HL-60 (cell line): ENCODE results near the gene SLC39A9.

Experiments
- GABPA ChIP-seq: IDR thresholded peaks from 2 replicates; pipeline ENCODE4 v1.6.1; 2012; ENCODE audit warnings: low read depth
- POLR2AphosphoS5 ChIP-seq: IDR thresholded peaks from 2 replicates; pipeline ENCODE4 v1.6.1; 2012; ENCODE audit warnings: low read depth
- SPI1 ChIP-seq: IDR thresholded peaks from 2 replicates; pipeline ENCODE4 v1.6.1; 2012; ENCODE audit warnings: low read depth, mild to moderate bottlenecking, borderline replicate concordance
- TF ChIP-seq, protein P1 (sequence below): IDR thresholded peaks from one replicate; pipeline ENCODE4 v1.5.1; 2011; ENCODE audit warnings: low read length, control low read depth, inconsistent platforms; ENCODE audit not compliant: insufficient read depth

DNA sequence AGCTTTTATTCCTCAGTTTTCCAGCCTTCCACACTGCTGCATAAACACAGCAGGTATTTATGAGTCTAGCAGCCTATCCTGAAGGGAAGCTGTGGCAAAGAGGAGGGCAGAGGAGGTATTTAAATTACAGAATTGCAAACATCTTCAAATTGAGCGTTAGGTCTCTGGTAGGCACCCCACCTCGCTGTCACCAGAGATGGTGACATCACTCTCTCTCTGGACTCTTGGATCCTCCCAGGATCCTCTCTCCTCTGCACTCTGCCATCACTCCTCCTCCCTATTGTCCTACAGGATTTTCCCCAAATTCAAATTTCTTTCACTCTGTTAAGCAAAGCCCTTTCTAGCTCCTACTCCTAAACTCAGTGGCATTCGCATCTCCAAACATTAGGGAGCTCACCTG is 92.7 kb downstream of the SLC39A9 start:
- TF ChIP-seq GABPA (no peak), SPI1 (no peak), POLR2AphosphoS5 (no peak)
- TF ChIP-seq, protein P1, sequence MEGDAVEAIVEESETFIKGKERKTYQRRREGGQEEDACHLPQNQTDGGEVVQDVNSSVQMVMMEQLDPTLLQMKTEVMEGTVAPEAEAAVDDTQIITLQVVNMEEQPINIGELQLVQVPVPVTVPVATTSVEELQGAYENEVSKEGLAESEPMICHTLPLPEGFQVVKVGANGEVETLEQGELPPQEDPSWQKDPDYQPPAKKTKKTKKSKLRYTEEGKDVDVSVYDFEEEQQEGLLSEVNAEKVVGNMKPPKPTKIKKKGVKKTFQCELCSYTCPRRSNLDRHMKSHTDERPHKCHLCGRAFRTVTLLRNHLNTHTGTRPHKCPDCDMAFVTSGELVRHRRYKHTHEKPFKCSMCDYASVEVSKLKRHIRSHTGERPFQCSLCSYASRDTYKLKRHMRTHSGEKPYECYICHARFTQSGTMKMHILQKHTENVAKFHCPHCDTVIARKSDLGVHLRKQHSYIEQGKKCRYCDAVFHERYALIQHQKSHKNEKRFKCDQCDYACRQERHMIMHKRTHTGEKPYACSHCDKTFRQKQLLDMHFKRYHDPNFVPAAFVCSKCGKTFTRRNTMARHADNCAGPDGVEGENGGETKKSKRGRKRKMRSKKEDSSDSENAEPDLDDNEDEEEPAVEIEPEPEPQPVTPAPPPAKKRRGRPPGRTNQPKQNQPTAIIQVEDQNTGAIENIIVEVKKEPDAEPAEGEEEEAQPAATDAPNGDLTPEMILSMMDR = no peak
